Muscle layer of duodenum (tissue), 2 donors: ENCODE measurements around the gene KRTAP9-1.
"Not testable (repeated sequence)": the region's sequence is repeated elsewhere in the genome, so short reads cannot be mapped to it uniquely, and the experiment has no call there.

ENCODE experiments used
- H3K27ac ChIP-seq: one replicate; pipeline ENCODE4 v1.7.0; 2013; ENCODE audit warnings: mild to moderate bottlenecking, low read length
- H3K27me3 ChIP-seq: one replicate; pipeline ENCODE4 v1.7.0; 2013; ENCODE audit warnings: low read depth, mild to moderate bottlenecking, control low read depth, low read length
- H3K36me3 ChIP-seq, 2 donors: one replicate each; pipeline ENCODE4 v1.7.0; 2013; ENCODE audit warnings: low read length in 2 of 2, control low read depth in 1 of 2, mild to moderate bottlenecking in 1 of 2; ENCODE audit not compliant: insufficient read depth in 2 of 2, control insufficient read depth in 1 of 2
- H3K4me1 ChIP-seq, 2 donors: one replicate each; pipeline ENCODE4 v1.7.0; 2013; ENCODE audit warnings: low read length in 2 of 2, mild to moderate bottlenecking in 2 of 2, control low read depth in 1 of 2, moderate library complexity in 1 of 2; ENCODE audit not compliant: insufficient read depth in 2 of 2, control insufficient read depth in 1 of 2
- H3K4me3 ChIP-seq, 2 donors: one replicate each; pipeline ENCODE4 v1.7.0; 2013; ENCODE audit warnings: low read length in 2 of 2, low read depth in 1 of 2, mild to moderate bottlenecking in 1 of 2
- H3K9me3 ChIP-seq, 2 donors: one replicate each; pipeline ENCODE4 v1.7.0; 2013; ENCODE audit warnings: low read length in 2 of 2, control low read depth in 1 of 2, mild to moderate bottlenecking in 1 of 2; ENCODE audit not compliant: control insufficient read depth in 1 of 2
- donor health status: healthy.

The KRTAP9-1 gene

DNA sequence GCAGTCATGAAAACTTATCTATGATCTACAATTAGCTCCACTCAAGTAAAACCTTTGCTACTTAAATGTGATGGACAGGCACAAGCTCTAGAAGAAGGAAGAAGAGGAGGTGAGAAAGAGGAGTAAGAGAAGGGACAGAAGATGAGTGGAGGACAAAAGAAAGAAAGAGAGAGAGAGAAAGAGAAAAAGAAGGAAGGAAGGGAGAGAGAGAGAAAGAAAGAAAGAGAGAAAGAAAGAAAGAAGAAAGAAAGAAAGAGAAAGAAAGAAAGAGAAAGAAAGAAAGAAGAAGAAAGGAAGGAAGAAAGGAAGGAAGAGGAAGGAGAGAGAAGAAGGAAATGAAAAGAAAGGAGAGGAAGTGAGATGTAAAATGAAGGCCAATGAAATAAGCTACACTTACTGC, 40.4 kb downstream of the KRTAP9-1 start:
- H3K4me3 ChIP-seq = no peak overlapping the region
- H3K9me3 ChIP-seq = no peaks in the 10 kb centered on the region
- H3K27ac ChIP-seq = no peak overlapping the region
- no peaks in the 10 kb centered on the region for H3K36me3 ChIP-seq
- H3K4me1 ChIP-seq = no peaks in the 10 kb centered on the region
- H3K27me3 ChIP-seq = no peaks in the 10 kb centered on the region

DNA sequence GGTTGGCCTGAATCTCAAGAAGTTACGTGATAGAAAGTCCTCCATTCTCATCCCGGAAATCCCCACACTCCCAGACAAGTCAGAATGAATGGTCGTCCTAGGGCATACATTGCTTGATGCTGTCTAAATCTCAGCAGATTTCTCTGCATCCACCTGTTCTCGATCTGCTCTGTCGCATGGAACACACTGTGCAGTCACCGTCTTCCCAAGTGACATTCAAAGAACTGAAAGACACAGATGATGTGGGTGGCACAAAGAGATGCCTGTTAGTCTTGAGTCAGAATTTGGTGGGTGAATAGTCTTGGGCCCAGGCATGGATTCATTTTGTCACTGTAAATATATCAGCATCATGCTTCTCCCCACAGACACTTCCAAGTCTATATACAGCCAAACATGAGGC, 42.0 kb downstream of the KRTAP9-1 start:
- no peak overlapping the region for H3K4me3 ChIP-seq

DNA sequence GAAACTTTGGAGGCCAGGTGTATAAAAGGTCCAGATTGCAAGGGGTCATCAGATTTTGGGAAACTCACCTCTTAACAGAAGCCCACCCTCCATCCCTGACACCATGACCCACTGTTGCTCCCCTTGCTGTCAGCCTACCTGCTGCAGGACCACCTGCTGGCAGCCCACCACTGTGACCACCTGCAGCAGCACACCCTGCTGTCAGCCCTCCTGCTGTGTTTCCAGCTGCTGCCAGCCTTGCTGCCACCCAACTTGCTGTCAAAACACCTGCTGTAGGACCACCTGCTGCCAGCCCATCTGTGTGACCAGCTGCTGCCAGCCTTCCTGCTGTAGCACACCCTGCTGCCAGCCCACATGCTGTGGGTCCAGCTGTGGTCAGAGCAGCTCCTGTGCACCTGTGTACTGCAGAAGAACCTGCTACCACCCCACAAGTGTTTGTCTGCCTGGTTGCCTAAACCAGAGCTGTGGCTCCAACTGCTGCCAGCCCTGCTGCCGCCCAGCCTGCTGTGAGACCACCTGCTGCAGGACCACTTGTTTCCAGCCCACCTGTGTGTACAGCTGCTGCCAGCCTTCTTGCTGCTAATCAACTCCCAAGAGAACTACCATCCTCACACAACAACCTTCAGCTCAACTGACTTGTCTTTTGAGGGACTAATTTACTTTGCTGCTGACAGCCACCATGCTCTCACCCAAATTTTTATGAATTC, 42.9 kb downstream of the KRTAP9-1 start, which contains the start of gene KRTAP9-3:
Gene KRTAP9-3, plus strand, starts transcription at position 51 of the 707 bp plus-strand sequence. Its CDS starts 53 bp downstream, at position 104.
- not testable (repeated sequence) for H3K9me3 ChIP-seq, H3K27ac ChIP-seq, H3K4me3 ChIP-seq, H3K27me3 ChIP-seq, H3K36me3 ChIP-seq, H3K4me1 ChIP-seq

More for the DNA sequence above, 42.0 kb downstream of the KRTAP9-1 start:
- H3K4me1 ChIP-seq = no peaks in the 10 kb centered on the region
- H3K9me3 ChIP-seq = no peaks in the 10 kb centered on the region
- no peaks in the 10 kb centered on the region for H3K36me3 ChIP-seq
- no peaks in the 10 kb centered on the region for H3K27me3 ChIP-seq
- no peak overlapping the region for H3K27ac ChIP-seq

DNA sequence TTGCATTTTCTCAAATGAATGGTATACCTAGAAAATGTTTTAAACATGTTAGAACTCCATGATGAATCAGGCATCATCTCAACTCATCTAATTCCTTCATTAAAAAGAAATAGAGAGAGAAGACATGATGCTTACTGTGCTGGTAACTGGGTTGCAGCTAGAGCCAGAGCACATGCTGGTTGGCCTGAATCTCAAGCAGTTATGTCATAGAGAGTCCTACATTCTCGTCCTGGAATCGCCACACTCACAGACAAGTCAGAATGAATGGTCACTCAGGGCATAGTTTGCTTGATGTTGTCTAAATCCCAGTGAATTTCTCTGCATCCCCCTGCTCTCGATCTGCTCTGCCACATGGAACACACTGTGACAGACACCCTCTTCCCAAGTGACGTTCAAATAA, 47.4 kb downstream of the KRTAP9-1 start:
- not testable (repeated sequence) for H3K9me3 ChIP-seq, H3K27ac ChIP-seq, H3K27me3 ChIP-seq

DNA sequence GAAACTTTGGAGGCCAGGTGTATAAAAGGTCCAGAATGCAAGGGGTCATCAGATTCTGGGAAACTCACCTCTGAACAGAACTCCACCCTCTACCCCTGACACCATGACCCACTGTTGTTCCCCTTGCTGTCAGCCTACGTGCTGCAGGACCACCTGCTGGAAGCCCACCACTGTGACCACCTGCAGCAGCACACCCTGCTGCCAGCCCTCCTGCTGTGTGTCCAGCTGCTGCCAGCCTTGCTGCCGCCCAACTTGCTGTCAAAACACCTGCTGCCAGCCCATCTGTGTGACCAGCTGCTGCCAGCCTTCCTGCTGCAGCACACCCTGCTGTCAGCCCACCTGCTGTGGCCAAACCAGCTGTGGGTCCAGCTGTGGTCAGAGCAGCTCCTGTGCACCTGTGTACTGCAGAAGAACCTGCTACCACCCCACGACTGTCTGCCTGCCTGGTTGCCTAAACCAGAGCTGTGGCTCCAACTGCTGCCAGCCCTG, 48.3 kb downstream of the KRTAP9-1 start, which contains the start of gene KRTAP9-8:
Gene KRTAP9-8, plus strand, starts transcription at position 51 of the 489 bp plus-strand sequence. Its CDS starts 53 bp downstream, at position 104.
- not testable (repeated sequence) for H3K27me3 ChIP-seq, H3K27ac ChIP-seq, H3K4me1 ChIP-seq, H3K36me3 ChIP-seq, H3K4me3 ChIP-seq, H3K9me3 ChIP-seq

More for the DNA sequence above, 47.4 kb downstream of the KRTAP9-1 start:
- H3K36me3 ChIP-seq, H3K4me1 ChIP-seq, H3K4me3 ChIP-seq: not testable (repeated sequence)
